NOMO-1 treated with dmso at 0.1 percent for 144 hours (cell line): ENCODE results near the gene JCAD.
A peak's percentile ranks its signal among the peaks of the same experiment; 100 is the strongest.

ENCODE experiments used
- DNase-seq: peaks from one replicate; lab custom pipeline; 2025; ENCODE audit not compliant: unreplicated experiment; lab: John Stamatoyannopoulos, UW

The JCAD gene

DNA sequence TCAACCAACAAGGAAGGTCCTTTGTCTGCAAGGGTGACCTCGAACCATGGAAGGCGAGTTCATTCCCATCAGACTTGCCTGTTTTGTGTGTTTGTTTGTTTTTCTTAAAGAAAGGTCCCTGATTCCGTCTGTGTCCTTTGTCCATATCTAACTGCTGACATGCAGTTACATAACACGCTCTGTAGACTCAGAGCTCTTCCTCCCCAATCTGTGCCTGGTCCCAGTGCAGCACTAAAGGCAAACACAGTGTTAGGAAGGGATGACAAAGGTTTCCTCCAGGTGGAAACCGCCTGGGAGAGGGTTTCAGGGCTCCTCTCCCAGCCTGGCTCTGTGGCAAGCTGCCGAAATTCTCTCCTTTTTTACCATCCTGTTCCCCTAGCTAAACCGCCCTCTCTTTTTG, 13.4 kb downstream of the JCAD start:
- no peak for DNase-seq

DNA sequence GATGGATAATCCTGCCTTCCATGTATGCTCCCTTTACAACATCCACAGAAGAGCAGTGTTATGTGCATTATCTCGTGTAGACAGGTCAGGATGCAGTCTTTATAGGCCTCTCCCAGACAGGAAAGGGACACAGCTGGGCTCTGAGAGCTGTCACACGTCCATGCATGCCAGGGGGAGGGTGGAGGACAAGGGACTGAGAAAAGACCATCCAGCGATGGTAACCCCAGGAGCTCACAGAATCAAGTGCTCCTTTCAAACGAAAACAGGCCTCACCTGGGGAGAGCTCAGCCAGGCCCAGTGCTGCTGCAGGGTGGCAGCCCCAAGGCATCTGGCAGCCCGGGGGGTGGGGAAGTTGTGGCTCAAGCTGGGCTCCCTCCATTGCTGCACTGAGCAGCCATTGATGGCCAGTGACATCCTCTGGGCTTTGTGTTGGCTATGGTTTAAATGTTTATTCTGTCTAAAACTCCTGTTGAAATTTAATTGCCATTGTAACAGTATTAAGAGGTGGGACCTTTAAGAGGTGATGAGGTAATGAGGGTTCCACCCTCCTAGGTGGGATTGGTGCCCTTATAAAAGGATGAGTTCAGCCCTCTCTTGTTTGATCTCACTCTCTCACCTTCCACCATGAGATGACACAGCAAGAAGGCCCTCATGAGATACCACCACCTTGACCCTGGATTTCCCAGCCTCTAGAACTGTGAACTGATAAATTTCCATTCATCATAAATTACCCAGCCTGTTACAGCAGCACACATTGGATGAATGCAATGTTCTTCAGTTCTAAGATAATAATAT, 15.7 kb downstream of the JCAD start:
- no peak for DNase-seq

DNA sequence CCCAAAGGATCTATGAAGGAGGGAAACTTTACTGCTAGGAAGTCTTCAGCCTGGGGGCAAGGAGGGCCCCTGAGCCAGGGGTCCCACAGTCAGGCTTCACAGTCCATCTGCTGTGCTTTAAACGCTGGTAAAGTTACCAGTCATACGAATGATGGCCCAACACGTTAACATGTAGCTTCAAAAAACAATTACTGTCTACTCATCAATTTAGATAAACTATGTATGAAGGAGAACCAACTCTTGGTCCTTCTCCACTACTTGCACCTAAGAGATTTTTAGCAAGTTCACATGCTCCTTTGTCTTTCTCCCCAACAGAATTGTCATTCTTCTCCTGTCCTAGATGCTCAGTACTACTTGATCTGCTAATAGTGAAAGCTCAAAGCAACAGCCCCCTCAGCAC, 16.6 kb downstream of the JCAD start:
- no peak for DNase-seq

DNA sequence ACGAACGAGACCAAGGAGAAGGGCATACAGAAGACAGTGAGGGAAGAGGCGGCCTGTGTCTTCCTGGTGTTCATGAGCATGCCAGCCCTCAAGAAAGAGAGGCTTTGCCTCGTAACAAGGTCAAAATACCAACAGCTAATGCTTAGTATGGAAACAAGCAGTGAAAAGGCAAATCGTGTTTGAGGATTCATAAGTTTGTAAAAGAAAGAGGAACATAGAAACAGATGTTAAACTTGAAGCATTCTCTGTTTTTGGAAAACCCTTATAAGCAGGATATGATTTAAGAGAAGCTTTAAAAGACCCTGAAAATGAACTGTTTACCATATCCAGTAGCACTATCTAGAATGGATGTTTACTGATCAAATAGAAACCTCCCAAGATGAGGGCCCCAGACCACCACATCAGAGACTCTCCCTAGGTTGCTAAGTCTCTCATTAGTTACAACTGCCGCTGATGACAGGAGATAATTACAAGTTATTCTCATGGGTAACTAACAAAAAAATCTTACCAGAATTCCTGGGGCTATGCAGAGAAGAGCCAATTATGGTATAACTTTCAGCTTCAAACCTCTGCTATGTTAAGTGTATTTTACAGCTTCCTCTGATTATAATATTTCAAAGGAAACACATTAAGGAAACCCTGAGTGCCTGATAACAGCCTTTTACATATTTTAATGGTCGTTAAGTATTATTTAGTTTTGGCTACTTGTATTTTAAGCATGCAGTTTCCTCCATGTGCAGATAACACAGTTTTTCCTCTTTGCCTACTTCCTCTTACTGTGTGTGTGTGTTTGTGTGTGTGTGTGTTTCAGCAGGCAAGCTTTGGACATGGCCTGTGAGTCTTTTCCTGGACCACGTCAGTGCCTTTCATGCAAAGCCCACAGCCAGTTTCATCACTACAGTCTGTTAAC, 17.9 kb downstream of the JCAD start:
- peak; percentile 11 for DNase-seq

DNA sequence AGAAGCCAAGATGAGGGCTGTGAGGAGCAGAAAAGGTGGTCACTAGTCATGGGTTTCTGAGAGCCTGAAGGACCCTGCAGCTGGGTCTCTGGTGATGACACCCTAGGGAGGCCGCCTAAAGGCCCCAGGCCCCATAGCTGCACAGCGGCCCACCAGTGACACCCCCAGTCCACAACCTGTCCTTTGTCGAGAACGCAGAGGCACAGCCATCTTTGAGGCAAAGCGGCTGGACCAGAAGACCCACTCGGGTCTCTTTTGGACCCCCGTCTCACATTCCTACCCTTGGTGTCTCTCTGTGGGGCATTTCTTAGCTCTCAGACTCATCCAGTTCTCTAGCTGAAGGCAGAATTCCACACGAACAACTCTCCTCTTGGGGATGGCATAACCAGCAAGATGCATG, 18.8 kb downstream of the JCAD start:
- no peak for DNase-seq

DNA sequence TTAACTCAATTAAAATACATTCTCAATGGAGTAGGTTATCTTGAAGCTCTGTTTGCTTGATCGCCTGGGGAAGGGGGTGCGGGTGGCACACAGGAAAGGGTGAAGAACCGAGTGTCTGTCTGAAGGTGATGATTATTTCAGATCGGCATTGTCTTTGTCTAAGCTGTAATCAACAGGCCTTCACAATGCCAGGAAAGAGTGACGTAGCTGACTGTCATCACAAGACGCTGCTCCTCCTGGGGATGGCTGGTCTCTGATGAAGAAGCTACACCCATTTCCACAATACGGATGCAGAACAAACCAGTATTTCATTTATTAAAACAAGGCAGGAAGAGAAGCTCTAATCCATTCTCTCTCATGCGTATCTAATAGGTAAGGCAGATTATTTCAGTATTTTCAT, 19.4 kb downstream of the JCAD start:
- DNase-seq, result no peak

DNA sequence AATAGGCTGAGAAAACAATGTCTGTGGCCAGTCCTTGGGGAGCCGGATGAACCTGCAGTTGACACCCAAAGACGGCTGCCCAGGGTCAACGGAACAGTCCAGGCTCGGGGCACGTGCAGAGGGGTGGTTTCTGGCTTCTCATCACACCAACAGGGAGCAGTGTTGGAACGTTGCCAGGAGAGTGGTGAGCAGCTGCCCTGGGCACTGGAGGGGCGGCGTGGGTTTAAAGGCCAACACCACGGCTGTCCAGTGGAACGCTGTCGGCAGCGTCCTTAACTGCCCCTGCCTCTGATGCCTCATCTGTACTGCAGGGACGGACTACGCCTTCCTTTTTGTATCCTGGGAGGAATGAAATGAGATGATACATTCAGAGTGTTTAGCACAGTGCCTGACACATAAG, 19.8 kb downstream of the JCAD start:
- DNase-seq, result no peak

DNA sequence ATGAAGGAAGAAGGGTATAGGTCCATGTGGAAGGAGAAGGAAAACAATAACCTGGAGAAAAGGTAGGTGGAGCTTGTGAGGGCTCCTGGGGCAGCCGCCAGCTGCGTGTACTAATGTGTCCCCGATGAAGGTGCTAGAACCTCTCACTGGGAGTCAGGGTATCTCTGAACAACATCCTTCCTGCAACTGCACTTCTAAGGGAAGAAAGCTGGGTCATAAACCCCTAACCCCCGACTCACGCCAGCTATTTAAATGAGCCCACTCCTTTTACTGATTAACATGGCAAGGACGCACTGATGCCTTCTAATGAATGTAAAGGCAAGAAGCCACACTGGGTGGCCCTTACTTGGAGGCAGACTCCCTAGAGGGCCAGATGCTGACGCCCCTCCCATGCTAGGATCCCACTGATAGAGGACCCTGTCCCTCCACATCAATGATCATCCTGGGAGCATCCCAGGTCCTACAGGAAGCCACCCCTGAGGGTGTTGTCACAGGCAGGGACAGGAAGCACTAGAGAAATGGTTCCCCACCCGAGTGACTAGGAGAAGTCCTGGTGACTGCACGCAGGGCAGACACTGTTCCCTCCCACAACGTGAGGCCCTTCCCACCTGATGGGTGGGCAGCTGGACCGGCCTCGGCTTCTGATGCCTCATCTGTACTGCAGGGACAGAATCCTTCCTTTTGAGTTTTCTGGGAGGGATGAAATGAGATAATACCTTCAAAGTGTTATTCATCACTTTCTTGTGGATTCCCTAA, 20.4 kb downstream of the JCAD start:
- no peak for DNase-seq

DNA sequence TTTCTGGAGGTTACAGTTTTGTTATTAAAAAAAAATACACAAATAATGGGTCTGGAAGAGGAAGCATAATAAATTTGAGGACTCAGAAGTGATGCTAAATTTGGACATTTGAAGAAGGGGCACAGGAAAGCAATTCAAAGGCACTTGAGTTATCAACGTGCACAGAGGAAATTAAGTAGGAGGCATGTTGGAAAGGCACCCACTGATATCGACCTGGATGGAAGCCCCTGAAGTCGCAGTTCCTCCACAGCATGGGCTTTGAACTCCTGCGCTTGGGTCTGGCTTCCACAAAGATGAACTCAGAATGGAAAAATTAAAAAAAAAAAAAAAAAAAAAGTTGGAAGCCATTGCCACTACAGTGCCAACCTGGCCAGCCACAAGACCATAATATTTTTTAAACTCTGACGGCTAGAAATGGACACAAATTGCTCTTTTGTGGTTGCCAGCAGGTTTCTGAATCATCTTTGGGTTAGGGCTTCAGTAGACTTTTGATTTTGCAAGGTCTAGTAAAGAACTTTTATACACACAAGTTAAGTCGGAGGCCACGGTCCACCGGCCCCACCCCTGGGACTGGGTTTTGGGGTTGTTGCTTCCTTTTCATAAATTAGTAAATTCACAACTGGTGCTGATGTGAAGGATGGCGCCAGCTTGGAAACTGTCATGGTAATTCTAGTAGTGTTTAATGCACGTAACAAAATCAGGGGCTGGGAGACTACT, 21.6 kb downstream of the JCAD start:
- peak; percentile 28 for DNase-seq

DNA sequence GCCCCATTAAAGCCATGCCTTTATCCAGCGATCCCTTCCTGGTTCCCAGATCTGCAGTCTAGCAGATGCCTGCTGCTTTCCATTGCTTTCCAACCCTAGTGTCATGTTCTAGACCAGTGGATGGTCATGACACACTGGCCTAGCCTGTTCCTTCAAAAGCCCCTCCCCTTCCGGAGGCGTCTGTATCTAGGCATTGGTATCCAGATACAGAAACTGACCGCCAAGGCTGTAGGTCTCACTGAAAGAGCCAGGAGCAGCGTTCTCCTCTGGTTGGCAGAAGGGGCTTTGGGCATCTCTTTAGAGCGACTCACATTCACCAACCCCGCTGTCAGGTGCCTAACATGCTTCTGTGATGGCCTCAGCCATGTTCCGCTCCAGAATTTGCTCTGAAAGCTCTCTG, 22.6 kb downstream of the JCAD start:
- no peak for DNase-seq

DNA sequence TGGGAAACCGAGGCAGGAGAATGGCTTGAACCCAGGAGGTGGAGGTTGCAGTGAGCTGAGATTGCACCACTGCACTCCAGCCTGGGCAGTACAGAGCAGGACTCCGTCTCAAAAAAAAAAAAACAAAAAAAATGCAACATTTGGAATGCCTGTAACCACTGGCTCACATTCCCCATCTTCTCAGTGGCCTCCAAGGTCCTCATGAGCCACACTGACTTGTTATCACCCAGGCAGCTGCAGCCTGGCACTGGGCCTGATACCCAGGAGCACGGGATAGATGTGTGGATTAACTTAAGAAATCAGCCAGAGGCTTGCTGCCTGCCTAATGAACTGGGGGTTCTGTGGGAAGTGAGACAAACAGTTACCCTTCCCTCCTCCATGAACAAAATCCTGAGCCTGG, 23.0 kb downstream of the JCAD start:
- DNase-seq, result no peak

DNA sequence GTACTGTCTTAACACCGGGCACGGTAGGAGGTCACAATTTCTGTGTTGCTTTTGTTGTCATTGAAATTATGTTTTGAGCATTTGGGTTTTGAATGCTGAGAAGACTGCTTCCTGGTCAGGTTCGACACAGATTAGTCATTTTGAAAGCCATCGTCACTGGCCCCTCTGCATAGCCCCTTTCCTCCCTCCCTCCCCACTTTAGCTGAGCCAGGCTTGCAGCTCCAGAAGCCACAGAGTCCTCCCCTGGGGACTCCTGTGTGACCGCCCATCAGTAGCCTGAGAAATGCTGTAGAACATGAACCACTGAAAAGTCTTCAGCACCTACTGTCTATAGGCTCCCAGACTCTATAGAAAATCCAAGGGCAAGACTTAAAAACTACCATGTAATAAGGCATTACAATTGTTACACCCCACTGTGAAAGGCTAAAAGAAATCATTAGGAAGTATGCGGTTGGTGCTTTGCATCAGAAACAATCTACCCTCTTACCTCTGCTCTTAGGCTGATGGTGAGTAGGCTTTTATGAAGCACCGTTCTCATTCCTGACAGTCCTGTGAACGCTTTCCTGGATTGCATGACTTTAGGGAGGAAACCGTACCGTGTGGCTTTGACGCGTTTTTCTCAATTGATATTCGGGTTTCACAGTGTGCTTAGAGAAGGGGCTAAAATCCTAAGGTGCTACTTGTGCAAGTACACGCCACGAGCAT, 24.8 kb downstream of the JCAD start:
- DNase-seq, result no peak

DNA sequence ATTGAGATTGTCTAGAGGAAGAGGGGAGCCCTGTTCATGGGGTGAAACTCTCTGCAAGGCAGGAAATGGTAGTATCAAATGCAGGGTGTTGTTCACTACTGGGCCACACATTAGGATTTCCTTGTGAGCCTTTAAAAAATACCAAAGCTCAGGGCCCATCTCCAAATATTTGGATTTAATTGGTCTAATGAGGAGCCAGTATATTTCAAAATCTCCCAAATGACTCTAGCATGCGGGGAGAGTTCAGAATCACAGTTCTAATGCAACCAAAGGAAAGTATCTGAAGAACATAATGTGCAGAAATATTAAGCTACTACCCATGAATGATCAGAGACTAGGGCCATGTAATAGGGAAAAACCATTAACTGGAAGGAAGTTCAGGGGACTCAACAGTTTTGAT, 27.3 kb downstream of the JCAD start:
- no peak for DNase-seq

DNA sequence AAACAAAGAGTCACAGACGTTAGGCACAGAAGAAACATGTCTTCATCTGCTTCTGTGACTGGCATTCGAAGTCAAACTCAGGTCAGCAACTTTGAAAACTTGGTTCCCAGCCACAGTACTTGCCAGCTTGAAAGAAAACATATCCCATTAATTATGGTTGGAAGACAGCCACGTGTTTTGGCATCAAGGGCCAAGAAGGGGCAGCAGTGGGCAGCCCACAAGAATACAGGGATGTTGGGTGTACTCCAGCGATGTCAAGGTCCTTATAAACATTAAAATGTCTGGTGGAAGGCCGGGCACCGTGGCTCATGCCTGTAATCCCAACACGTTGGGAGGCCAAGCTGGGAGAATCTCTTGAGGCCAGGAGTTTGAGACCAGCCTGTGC, 29.5 kb downstream of the JCAD start:
- DNase-seq, result no peak

DNA sequence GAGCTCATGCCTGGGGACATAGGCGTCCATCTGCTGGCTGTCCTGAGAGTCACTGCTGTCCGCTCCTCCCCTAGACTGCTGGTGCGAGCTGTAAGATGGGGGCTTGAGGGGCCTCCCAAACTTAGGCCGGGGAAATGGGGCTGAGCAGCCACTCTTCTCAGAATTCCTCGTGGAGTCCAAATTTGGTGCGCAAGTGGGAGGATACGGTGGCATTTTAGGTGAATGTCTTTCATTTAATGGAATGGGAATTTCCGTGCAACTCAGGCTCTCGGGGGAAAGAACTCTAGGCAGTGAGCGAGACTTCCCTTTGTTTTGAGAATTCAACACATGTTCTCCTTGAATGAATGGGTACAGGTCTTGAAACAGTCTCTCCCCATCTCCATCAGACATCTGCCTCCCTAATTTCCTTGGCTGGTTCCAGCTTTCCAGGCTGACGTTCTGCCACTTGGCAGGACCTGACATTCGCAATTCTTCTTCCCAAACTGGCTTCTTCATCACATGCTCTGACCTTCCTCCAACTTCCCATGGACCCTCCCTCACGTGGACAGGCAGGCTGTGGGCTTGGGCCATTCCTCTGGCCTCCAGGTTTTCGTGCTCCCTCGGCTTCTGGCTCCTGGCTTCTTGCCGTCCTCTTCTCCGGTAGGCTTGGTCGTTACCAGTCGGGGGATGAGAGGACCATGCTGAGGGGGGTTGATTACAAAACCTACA, 30.1 kb downstream of the JCAD start:
- DNase-seq, result no peak

DNA sequence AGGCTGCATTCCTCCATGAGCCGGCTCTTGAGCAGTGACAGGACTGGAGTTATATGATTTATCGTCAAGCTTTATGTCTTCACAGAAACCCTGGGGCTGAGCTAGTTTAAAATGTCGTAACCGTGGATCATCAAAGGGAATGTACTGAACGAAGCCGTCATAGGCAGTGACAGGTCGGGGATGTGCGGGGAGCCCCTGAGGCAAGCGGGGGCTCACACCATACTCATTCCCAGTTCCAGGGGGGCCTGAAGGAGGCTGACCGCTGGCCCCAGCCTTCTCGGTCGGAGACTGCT, 30.7 kb downstream of the JCAD start:
- no peak for DNase-seq

DNA sequence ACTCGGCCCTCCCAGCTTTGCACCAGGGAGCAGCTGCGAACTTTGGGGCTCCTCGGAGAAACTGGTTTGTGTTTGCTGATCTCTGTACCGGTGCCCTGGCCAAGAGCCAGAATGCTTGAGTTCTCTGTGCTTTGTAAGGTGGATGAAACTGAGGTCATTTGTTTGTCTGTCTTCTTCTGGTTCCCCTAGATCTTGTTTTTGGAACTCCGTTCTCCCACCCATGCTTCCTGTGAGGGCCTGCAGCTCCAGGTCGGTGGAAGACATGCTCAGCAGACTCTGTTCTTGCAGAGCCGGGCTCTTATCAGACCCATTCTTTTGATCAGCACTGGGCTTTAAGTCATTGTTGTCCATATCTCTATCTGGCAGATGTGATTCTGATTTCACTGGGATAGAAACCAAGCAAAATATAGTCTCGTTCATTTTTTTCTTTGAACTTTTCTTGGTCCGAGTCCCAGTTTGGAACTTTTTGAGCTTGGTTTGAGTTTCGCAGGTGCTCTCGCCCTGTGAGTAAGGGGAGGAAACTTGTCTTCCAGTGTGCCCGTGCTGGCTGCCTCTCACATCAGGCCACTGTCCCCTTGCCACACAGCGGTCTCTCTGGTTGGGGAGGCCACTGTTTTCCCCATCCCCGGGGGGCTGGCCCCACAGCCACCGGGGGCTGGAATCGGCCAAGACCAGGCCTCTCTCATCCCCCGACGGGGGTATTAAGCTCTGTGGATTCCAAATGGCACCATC, 31.2 kb downstream of the JCAD start:
- DNase-seq, result no peak

DNA sequence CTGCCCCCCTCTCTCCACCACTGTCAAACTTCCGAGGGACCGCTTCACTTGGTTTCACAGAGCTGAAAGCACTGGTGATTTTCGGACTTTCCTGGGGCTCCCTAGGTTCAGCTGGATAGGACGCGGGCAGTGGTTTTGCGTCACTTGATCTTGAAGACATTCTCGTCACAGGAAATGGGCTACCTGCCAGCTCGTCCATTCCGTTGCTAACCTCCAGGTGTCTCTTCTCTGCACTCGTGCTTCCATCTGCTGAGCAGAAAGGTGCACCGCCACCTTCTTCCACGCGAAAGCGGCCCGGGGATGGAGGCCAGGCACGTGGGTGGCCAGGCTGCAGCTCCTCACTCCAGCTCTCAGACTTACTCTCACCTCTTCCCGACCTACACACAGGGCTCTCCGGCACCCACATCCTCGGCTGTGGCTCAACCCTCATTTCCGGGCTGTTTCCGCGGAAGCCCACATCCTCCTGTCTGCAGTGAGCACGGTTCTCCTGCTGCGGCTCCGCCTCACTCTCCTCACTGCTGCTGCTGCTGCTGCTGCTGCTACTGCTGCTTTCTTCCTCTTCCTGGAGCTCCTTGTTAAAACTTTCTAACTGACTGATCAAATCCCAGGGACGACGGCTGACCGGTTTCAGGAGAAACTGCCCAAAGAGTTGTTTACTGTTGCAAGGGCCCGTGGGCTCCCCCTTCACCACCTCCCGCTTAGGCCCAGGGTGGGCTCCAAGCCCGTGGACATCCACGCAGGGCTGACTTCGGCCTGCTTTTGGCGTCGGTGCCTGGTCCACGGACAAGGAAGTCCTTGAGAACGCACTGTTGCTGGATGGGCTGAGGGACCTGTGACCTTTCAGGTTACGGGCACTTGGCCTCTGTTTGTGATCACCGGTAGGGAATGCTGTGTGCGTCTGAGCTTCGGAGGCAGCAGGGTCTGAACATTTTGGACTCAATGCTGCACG, 32.1 kb downstream of the JCAD start:
- DNase-seq, result peak; percentile 85
